Central memory CD4-positive, alpha-beta T cell (primary cell): ENCODE measurements around the gene SLC5A6.
"Not testable (repeated sequence)": the region's sequence is repeated elsewhere in the genome, so short reads cannot be mapped to it uniquely, and the experiment has no call there.

ENCODE experiments used
- DNase-seq: peaks from one replicate; pipeline ENCODE4 v3.0.0; 2022

Gene SLC5A6

DNA sequence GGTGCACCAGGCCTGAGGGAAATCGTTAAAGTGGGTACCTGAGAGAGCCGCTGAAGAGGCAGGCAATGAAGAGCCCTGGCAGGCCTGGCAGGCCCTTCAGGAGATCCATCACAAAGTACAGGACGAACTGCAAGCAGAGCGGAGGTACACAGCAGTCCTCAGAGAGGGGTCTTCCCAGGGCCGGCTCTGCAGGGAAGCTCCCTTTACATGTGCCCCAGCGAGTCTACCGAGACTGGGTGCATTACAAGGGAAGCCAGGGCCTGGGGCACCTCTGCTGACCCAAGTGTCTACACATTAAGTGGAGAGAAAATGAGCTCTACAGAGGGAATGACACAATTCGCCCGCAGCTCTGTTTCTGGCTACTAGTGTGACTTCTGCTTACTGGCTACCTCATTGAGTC lies 8.3 kb downstream of the SLC5A6 start:
- DNase-seq: no peak

DNA sequence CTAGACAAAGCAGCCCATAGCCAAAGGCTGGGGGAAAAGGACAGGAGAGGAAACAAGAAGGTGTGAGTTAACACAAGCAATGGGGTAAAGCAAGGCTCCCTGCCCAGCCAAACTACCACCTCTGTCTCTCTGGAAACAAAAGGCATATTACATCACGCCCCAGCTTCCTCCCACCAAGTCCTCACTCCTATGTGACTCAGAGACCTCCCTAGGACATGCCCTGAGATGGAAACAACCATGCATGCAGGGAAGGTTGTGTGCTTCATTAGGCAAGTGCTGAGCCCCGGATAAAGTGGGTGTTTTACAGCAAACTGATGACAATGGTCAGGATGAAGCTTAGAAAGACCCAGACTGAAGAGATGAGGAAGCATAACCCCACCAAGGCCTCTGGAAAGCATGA lies 9.2 kb downstream of the SLC5A6 start:
- no peak for DNase-seq

DNA sequence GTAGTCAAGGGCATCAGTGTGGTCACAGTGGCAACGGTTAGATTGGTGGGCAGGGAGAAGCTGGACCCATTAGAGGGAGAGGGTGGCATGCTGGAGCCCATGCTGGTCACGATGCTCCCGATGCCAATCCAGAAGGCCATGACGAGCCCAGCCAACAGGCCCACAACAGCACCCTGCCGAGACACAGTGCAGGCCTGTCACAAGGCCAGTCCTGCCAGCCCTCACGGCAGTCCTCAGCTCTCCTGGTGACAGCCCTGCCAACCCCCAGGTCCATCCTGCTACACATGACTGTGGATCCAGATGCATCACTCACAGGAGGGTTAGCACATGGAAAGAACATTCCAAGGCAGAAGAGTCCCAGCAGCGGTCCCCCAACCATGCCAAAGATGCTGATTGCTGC lies 10.4 kb downstream of the SLC5A6 start:
- DNase-seq: no peak

DNA sequence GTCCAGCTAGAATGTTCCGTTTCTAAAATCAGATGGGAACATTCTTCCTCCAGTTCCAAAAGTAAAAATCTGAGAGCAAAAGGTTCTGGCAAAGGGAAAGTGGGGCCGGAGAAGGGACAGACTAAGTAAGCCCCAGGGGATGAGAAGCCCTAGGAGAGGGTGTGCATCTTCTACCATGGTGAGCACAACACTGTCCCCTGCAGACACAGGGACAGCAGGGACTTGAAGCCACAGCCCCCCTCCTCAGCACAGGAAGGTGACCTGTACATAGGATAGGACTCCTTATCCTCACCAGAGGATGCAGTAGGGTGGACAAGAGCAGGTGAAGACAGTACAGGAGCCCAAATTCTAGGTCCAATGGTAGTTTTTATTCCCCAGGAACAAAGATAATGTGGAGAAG lies 12.8 kb downstream of the SLC5A6 start:
- DNase-seq: no peak

DNA sequence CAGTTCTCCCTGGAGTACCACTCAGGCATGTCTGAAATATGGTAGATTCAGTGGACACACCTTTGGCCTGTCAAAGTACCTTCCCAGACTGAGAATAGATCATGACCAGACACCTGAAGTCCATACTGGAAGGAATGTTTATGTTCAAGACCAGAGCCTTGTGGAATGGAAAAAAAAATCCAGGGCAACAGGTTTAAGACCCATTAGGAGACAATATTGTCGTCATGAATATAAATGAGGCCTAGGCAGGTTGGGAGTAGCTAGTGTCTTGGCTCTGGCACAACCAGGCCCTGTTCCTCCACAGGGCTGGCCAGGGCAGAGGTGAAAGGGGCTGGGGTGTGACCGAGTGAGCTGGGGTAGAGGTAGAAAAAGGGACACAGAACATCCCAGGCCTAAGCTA lies 13.4 kb downstream of the SLC5A6 start:
- no peak for DNase-seq

DNA sequence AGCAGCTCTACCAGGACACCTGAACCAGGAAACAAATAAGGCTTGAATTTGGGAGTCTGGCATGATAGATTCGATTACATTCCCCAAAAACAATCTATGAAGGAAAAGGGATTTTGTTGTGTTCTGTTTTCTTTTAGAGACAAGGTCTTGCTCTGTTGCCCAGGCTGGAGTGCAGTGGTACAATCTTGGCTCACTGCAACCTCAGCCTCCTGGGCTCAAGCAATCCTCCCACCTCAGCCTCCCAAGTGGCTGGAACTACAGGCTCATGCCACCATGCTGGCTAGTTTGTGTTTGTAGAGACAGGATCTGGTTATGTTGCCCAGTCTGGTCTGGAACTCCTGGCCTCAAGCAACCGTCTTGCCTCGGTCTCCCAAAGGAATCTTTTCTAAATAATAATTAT lies 14.0 kb downstream of the SLC5A6 start:
- DNase-seq: not testable (repeated sequence)

DNA sequence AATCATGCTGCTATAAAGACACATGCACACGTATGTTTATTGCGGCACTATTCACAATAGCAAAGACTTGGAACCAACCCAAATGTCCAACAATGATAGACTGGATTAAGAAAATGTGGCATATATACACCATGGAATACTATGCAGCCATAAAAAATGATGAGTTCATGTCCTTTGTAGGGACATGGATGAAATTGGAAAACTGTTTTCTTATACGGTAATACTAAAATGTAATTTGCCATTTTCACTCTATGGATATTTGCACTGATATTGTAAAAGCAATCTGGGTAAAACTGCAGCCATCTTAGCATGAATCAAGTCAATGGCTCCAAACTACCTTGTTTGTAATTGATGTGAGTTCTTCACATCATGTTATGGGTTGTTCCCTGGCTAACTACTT lies 16.3 kb downstream of the SLC5A6 start:
- not testable (repeated sequence) for DNase-seq

DNA sequence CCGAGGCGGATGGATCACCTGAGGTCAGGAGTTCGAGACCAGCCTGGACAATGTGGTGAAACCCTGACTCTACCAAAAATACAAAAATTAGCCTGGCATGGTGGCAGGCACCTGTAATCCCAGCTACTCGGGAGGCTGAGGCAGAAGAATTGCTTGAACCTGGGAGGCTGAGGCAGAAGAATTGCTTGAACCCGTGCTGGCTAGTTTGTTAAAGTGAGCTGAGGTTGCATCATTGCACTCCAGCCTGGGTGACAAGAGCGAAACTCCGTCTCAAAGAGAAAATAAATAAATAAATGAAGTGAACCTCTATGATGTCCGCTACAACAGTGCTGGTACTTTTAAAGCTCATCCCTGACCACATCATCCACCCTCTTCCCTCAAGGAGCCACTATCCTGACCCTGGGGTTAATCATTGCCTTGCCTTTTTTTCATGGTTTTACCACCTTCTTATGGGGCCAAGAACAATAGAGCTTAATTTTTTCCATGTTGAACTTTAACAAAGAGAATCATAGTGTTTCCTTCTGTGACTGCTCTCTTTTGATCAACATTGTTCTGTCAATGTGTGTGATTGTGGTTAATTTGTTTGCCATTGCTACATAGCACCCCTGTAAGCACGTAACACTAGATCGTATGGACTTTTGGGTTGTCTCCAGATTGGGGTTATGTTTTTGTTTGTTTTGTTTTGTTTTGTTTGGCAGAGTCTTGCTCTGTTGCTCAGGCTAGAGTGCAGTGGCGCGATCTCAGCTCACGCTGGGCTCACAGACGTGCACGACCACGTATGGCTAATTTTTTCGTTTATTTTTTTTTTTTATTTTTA lies 17.3 kb downstream of the SLC5A6 start:
- DNase-seq: no peak

DNA sequence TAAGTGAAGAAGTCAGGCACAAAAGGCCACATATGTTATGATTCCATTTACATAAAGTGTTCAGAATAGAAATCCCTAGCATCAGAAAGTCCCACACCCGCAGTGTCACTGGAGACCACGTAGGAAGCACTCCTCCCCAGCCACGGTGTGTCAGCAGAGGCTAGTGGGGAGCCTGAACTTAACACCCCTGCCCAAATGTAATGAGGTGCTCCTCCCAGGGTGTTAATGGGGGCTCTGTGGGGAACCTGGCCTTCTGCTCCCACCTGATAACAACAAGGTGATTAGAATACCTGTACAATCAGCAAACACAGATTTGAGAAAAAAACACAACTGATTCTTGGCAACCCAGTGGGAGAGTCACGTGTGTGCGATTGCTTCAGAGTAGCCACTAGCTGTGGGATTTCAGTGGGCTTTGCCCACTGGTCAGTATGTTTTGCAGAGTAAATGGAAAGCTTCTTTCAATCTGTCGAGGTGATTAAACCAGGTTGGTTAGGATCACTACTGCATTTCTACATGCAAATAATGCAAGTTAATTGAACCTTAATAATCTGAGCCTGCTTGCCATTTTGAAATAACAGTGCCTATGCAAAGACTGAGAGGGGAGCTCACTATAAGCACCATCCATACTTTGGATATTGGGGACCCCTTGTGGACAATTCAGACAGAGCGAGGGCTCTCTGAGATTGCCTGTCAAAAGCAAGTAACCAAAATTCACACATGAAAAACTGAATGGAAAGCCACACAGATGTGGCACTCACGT lies 20.8 kb downstream of the SLC5A6 start:
- peak; percentile 41 for DNase-seq

DNA sequence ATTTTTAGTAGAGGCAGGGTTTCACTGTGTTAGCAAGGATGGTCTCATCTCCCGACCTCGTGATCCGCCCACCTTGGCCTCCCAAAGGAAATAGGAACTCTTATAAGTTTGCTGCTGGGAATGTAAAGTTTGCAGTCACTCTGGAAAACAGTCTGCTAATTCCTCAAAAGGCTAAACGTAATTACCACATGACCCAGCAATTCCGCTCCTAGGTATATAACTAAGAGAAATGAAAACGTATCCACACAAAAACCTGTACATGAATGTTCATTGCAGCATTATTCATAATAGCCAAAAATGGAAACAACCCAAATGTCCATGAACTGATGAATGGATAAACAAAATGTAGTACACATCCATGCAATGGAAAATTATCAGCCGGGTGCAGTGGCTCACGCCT lies 22.1 kb downstream of the SLC5A6 start:
- no peak for DNase-seq

DNA sequence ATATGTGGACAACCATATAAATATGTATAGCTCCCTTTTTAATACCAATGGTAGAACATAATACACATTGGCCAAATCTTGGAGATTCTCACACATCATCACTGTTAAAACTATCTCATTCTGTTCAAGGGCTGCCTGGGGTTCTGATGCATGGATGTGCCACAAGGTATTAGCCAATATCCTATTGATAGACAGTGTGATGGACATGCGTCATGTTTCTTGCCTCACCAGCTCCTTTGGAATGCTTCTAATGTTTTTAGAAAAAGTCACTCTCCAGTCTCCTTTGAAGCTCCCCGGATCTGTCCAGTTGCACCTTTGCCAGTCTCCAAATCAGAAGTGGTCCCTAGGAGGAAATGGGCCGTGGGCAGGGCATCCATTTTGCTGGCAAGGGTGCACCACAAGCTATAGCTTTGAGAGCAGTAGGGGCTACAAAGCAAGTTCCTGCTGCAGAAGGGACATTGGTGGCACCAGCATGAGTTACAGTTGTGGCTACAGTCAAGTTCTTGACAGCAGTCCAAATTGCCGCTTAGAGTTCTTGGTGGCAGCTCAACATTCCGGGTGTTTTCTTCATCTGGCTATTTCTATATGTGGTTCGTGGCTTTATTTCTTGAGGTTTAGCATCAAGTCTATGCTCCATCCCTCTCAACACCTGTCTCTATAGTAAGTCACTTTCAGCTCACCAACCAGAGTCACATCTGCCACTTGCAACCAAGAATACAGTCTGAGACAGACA lies 25.3 kb downstream of the SLC5A6 start:
- DNase-seq: no peak

DNA sequence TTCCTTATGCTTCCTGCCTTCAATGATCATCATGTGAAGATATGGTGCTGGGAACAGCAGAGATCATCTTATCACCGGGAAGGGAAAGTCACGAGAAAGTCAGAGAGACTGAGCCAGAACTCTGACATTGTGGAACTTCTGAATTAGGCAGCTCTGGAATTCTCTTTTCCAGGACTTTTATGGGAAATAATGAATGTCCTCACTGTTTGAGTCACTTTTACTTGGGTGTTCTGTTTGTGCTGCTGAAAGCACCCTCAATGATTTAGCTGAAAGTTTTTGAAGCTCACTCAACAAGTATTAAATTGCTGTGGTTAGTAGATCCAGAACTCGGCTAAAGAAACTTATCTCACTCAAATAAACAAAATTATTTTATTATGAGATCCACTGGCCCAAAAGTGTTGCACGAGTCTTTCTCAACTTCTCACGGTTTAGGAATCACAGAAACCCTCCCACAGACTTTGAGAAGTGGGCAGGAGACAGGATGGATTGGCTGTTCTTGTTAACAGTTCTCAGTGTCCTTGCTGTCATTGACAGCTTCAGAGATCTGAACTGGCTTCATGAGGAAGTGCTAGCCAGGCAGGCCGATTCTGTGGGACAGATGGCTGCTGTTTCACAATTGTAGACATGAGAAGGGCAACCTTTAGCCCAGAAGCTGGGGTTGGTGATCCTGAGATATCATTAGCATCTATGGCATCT lies 26.6 kb downstream of the SLC5A6 start:
- DNase-seq: no peak

DNA sequence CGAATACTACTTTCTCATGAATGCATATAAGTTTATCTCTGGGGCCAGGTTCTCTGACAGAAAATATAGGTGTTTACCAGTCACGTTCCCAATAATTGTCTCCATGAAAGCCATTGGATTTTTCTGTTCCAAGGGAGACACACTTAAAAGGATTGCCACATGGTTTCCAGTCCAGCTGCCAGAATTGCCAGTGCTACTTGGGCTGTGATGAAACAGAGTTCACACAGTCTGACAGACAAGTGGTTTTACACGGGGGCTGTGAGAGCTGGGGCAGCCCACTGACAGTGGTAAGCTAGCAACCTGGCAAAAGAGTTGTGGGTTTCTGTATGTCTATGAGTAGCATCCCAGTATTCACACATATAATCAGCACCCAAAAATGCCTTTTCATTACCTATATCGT lies 28.0 kb downstream of the SLC5A6 start:
- no peak for DNase-seq

DNA sequence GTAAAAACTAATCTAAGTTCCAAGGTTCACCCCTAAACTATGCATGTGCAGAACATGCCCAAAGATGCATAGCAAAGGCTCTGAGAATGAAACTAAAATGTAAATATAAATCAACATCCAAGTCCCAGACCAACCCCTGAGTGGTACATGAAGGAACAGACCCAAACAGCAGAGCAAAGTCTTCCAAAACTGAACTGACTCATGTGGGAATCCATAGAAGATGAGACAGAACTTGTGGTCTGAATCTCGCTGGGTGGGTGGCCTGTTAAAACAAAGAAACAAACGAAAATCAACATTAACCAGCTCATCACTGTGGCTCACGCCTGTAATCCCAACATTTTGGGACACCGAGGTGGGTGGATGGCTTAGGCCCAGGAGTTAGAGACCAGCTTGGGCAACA lies 29.7 kb downstream of the SLC5A6 start:
- DNase-seq: no peak

DNA sequence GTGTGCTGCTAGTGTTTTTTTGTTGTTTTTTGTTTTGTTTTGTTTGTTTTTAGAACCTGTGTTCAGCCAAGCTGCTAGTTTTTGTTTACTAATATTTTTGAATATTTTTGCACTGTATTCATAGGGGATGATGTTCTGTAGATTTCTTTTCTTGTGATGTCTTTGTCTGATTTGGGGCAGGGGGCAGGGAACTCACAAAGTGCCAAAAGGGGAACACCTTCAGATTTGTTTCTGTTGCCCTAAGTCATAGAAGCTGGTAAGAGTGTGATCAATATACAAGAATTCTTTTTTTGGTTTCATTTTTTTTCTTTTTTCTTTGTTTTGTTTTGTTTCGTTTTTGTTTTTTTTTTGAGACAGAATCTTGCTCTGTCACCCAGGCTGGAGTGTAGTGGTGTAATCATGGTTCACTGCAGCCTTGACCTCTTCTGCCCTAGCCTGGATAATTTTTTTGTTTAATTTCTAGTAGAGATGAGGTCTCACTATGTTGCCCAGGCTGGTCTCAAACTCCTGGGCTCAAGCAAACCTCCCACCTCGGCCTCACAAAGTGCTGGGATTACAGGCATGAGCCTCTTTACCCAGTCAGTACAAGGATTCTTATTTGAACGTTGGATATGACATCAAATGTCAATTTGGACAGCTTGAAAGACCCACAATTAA lies 32.6 kb downstream of the SLC5A6 start:
- no peak for DNase-seq

DNA sequence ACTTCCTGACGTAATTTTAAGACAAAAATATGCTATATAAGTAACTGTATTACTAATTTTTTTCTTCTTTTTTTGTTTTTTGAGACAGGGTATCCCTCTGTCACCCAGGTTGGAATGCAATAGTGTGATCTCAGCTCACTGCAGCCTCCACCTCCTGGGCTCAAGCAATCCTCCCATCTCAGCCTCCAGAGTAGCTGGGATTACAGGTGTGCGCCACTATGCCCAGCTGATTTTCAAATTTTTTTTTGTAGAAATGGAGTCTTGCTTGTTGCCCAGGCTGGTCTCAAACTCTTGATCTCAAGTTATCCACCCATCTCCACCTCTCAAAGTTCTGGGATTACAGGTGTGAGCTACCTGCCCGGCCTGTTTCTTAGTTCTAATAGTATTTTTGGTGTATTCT lies 33.6 kb downstream of the SLC5A6 start:
- DNase-seq: no peak

DNA sequence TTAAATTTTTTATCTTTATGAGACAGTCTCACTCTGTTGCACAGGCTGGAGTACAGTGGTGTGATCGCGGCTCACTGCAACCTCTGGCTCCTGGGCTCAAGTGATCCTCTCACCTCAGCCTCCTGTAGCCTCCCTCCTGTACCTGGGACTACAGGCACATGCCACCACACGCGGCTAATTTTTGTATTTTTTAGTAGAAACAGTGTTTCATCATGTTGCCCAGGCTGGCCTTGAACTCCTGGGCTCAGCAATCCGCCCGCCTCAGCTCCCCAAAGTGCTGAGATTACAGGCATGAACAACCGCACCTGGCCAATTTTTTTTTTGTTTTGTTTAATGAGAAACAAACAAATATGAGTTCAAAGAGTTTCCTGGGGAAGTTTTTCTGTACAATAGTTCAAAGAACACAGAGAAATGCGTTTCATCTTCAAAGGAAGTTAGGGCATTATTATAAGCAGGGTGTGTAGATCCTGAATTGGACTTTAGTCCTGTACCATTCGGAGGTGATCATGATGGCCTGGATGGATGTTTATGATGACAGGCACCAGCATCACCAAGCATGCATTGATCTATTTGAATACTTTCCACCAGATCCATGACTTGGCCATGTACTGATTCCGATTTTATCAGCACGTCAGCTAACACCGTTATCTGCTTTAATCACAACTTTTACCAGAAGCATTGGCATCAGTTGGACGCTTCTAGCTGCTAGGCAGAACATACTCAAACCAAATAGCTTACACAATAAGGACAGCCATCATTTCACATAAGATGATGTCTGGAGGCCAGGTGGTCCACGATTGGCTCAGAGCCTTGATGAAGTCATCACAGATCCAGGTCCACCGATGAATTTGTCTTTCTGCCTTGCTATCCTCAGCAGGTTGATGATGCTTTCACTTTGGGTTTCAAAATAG lies 34.4 kb downstream of the SLC5A6 start:
- no peak for DNase-seq

DNA sequence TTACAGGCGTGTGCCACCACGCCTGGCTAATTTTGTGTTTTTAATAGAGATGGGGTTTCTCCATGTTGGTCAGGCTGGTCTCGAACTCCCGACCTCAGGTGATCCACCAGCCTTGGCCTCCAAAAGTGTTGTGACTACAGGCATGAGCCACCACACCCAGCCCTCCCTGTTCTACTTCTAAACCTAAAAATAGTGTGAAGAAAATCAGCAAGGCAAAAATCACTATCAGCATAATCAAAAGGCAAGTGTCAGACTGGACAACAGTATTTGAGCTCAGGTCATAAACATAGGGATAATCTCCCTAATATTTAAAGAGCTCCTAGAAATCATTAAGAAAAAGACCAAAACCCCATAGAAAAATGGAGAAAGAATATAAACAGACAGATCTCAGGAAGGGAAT lies 36.3 kb downstream of the SLC5A6 start:
- not testable (repeated sequence) for DNase-seq

DNA sequence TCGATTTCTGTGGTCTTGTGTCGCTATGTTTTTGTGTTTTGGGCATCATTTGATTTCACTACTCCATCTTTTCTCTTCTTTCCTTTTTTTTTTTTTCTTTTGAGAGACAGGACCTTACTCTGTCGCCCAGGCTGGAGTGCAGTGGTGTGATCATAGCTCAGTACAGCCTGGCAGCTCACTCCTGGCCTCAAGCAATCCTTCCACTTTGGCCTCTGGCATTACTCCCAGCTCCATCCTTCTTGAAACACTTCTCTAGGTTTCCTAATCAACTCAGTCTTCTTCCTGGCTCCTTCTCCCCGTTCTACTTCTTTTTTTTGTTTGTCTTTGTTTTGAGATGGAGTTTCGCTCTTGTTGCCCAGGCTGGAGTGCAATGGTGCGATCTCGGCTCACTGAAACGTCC lies 36.7 kb downstream of the SLC5A6 start:
- DNase-seq: no peak

DNA sequence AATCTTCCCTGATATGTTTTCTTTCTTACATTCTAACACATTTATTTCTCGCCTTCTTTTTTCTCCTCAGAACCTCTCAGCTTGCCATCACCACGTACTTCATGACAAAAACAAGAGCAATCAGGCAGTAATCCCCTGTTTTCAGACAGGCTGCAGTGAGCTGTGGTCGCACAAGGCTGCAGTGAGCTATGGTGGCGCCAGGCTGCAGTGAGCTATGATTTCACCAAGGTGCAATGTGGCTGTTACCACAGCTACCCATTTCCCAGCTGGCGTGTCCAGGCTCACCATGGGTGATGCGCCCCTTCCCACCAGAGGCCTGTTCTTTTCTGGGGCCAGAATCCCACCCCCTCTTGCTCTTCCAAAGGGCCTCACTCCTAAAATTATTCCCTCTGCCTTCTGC lies 37.4 kb downstream of the SLC5A6 start:
- no peak for DNase-seq

DNA sequence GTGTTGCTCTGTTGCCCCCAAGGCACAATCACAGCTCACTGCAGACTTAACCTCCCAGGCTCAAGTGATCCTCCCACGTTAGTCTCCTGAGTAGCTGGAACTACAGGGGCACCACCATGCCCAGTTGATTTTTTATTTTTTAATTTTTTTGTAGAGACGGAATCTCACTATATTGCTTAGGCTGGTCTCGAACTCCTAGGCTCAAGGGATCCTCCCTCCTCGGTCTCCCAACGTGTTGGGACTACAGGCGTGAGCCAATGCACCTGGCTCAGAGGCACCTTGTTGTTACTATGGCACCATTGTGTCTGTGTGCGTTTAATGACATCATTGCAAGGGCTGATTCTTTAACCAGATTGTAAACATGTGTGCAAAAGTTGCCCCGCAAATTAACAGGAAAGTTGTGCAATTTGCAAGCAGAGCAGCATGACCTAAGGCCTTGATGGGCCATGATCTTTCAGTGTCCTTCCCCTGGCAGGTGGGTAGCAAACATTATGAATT lies 40.7 kb downstream of the SLC5A6 start:
- no peak for DNase-seq
